Activated naive CD4-positive, alpha-beta T cell treated with anti-CD3 and anti-CD28 coated beads, Interleukin-2, amount 50 U/mL, for 16 hours (primary cell): Measurements from ENCODE around the gene SLC6A15.

Experiments used
- DNase-seq: peaks from one replicate; pipeline ENCODE4 v3.0.0-alpha.2; 2020

Gene SLC6A15

DNA sequence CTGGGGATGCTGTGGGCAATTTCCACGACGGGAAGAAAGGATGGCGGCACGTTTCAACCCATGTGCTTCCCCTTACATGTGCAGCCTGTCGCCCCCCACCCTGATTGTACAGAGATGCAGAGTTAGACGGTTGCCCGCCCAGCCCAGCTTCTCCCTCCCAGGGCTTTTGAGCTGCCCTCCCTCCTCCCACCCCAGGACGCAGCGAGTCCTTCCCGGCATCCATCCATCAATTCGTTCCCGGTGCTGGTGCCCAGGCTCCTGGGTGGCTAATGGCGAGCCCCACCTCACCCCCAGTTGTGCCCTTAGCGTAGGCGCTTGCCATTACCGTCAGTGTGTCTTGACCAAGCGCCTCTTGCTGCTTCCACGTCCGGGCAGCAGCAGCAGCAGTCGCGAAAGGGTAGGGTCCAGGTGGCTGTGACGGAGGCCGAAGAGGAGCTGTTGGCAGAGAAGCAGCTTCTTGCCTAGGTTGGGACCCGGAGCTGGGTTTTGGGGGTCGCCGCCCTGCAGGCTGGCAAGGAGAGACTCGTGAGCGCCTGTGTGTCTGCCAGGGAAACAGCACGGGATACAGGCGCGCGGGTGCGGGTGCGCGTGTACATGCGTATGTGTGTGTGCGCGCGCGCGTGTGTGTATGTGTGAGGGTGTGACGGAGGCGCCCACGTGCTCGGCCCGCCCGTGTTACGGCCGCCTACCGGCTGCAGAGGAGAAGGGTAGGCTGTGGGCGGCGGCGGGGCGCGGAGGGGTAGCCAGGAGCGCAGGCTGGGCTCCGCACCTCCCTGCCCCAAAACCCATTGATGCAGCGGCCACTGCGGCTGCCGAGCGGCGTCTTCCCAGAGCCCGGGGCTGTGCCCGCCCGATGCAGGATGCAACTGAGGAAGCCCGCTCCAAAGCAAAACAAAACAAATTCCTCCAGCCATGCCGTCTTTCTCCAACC lies at the start of gene SLC6A15:
SLC6A15 (minus strand) TSS at position 602 of the 931 bp plus-strand sequence. CDS start 20,679 bp downstream, outside the sequence.
- DNase-seq: no peak

DNA sequence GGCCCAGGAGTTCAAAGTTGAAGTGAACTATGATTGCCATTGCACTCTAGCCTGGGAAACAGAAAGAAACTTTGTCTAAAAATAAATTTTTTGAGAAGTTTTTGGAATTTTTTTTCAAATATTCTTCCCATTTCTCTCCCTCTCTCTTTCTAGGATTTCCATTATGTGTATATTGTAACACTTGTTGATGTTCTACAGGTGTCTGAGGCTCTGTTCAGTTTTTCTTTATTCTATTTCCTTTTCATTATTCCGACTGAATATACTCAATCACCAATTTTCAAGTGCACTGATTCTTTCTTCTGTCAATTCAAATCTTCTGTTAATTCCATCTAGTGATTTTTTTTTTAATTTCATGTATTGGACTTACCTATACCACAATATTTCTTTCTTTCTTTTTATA lies 48.3 kb upstream of the SLC6A15 start:
- DNase-seq: no peak

DNA sequence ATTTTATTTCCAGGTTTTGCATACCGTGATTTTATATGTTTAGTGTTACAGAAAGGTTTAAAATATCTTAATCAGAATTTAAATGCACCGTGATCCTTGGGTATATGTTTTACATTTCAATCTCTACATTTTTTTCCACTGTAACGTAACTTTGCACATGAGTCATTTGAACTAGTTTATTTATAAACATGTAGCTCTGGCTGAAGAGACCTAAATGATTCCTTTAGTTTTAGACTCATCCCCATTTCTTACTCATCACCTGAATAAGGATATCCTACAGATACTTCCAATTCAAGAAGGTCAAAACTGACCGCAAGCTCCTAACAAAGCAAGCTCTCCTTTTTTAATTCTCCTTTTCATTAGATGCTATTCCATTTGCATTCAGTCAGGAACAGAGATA lies 42.7 kb upstream of the SLC6A15 start:
- DNase-seq: no peak

DNA sequence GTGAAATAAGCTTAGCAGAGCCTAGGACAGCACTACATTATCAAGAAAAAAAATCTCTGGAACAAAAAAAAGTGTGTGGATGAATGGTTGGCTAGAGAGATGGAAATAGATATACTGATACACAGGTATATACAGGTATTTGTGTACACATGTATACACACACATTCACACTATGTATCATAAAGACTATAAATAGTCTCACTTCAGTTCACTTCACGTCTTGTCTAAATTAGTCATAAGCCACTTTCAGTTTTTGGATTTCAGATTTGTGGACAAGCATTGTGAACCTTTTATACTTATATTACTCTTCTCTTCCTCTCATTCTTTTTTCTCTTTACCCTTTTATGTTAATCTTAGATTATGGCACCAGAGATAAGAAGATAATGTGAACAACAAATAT lies 41.8 kb upstream of the SLC6A15 start:
- no peak for DNase-seq

DNA sequence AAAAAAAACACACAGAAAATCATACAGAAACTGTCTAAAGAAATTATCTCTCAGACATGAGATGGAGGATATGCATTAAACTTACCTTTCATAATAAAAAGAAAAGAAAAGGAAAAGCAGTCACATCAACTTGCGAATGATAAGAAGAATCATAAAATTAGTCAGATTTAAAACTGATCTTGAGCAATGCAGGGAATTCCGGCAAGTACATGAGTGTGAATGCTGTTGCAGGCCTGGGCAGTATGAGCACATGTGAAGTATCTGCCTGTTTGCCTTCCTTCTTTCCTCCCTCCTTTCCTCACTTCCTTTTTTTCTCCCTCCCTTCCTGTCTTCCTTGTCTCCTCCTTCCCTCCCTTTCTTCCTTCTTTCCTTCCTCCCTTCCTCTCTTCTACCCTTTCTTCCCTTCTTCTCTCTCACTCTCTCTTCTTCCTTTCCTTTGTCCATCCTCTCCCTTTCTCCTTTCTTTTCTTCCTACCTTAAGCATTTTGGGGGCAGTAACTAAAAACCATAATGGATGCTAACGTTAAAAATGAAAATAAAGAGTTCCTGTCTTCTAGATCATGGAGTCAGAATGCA lies 38.5 kb upstream of the SLC6A15 start:
- DNase-seq: no peak

DNA sequence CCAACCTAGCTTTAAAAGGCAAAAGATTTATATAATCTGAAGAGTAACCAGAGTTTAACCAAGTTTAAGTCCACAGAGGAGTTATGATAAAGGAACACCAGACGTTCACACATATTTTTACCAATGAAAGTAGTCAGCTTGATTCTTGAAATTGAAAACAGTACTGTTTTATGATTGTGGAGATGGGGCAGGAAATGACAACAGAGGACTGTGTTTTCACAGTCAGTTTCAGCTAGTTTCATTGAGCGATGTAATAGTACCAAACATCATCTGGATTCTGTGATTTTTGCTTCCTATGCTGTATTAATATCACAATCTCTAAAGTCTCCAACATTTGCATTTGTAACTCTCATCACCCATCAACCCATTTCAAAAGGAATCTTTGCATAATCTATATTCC lies 34.2 kb upstream of the SLC6A15 start:
- DNase-seq: no peak

DNA sequence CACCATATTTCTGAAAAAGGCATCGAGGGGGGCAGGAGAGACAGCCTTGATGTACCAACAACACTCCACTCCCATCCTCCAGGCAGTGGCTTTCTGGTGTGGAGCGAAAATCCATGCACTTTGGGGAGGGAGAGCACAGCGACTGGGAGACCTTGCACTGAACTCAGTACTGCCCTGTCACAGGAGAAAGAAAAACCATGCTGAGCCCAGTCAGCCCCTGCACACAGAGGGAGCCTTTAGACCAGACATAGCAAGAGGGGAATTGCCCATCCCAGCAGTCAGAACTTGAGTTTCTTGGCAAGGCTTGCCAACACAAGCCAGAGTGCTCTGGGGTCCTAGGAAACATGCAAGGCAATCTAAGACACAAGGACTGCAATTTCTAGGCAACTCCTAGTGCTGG lies 24.8 kb upstream of the SLC6A15 start:
- DNase-seq: no peak

DNA sequence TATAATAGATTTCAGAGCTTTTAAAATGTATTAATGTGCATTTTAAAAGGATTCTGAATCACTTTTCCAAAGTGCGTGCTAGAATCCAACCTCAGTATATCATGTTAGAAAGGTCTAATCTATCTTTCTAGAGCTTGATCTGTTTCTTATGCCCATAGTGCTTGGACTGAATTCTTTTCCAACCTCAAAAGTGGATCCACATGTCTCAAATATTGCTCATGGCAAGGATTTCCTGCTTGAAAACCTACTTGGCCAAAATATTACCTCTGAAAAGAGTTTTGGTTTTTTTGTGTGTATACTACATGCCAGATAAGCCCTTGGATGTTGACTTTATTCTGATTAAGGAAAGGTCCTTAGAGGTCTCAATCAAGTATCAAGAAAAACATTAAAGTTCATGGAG lies 16.9 kb upstream of the SLC6A15 start:
- DNase-seq: no peak

DNA sequence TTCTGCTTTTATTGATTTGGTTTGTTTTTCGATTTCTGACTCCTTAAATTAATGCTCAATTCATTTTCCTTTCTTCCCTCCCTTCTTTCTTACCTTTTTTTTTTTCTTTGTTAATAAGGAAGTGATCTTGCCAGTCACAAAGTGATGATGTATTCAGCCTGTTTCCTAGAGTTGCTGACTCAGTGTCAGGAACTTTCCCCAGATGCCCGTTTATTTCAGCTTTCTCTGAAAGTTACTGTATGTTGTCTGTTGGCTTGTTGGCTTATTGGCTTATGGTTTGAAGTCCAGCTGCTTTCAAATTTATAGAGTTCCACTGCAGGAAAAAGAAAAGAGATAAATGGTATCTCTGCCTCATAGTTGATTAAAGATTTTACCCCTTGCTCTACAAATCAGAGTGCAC lies 12.4 kb upstream of the SLC6A15 start:
- no peak for DNase-seq

DNA sequence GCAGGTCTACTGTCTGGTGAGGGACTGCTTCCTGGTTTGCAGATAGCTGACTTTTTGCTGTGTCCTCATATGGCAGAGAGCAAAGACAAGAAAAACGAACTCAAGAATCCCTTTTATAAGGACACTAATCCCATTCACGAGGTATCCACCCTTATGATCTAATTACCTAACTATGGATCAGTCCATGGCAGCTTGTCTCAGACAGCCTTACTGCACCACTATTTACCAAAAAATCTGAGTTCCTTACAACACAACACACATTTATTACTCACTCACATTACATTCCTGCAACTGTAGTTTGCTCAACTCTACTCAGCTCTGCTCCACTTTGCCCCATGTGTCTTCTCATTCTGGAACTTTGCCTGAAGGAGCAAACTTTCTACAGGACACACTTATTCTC lies 10.1 kb upstream of the SLC6A15 start:
- no peak for DNase-seq

DNA sequence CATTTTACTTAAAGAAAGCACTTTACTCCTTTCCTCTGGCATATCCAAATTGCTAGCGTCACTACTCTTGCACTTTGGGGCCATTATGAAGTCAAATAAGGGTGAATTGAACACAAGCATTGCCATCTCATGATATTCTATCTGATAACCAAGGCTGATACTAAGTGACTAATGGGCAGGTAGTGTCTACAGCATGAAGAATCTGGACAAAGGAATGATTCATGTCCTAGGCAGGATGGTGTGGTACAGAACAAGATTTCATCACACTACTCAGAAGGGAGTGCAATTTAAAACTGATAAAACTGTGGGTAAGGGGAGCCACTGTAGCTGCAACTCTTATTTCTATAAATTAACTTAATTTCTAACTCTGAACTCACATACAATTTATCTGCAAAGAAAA lies 7.7 kb upstream of the SLC6A15 start:
- DNase-seq: no peak

DNA sequence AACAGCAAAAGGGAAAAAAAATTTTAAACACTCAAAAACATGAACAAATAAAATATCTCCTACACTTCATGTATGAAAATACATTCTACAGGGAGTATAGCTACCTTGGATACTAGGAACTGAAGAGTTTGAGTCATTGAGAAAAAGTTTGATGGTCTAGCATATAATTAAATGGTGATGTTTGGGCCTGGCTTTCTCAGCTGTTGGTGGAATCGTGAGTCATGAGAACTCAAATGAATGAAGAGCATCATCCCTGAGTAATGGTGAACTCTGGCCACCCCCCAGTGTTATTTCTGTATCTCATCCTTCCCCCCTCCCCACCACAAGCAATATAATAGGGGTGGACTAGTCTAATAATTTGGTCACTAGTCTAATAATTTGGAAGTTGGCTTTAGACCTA lies 6.7 kb upstream of the SLC6A15 start:
- no peak for DNase-seq

DNA sequence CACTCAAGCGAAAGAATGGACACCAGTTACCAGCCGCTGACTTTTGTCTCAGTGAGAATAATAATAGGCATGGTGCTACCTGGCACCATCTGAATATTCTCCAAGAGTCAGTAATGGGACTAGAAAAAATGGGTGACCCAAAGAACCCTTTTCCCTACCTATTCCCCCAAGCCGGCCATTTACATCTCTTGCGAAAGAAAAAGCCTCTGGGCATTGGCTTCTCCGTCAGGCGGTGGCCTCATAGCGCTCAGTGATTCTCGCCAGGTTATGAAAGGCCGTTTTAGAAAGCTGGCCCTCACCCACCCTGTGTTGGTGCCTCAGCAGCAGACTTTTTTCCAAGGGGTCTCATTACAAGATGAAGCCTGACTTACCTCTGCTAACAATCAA lies 523 bp upstream of the SLC6A15 start:
- no peak for DNase-seq

DNA sequence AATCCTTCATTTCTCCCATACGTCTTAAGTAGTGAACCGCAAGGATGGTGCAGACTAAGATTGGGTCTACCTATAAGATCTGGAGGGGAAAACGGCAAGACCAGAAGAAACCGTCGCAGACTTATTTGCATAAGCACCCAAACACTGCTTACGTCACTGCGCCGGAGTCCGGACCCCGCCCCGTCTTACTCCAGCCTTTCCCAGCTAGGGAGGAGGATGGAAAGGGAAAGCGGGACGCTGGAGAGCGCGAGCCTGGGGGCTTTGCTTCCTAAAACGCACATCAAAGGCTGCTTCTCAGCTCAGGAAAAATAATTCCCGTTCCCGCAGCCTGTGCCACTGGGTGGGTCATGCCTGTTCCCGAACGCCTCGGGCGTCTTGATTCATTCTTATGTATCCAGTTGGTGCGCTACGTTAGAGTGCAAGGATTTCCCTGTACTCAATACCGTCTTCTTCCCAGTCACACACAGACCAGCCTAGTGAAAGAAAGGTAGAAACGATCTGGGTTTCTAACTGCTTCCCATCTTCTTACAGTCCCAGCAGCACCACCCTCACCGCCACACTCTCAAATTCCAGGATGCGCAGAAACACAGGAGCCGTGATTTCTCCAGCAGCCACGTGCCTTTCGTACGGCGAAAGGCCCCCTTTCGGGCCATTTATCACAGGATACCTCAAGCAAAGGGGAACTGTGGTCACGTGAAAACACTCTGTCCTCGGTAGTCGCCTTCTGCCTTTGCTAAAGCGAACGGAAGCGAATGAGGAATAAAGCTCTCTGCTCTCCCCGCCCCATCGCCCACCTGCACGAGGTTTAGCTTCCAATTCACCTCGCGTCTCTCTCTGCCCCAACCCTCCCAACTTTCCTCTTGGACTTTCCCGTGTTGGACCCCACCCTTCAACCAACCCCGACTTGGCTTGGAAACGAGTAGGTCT lies 1.1 kb downstream of the SLC6A15 start:
- DNase-seq: no peak

DNA sequence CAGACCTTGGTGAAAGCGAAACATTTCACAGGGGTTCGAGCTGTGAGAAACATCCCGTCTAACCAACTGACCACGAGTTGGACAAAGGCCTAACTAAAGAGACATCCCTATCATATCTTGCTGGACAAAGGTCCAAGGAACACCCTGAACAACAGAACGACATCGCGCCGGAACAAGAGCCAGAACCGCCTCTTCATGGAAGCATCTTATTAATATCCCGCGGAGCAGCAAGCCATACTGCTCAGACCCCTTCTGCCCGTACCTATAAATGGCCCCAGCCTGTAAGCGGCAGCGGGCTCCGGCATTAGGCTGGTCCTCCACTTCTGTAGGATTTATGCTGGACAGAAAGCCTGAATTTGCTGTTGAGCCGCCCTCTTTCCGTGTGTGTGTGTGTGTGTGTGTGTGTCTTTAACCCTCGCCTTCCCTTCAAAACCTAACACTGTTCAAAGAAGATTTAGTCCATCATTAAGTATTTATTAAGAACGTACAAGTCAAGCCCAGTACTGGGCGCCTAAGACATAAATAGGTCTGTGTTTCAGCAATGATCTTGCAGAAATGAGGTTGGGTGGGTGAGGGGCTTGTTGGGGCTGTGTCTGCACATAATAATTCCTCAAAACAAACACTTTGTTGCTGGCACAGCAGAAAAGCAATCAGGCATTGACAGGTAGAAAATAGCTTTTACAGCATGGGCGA lies 1.9 kb downstream of the SLC6A15 start:
- DNase-seq: no peak

DNA sequence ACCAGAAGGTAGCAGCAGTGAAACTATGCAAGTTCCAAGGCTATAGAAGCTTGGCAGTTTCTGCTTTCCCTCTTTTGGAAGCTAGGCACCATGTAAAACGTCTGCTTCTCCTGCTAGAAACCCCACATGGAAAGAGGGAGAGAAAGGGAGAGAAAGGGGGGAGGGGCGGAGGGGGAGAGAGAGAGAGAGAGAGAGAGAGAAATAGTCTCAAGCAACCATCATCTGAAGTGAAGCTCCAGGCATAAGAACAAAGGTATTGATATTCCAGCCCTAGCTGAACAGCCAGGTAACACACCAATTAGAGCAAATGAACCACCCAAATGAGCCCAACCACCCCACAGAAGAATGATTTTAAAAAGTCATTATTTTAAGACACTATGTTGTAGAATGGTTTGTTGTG lies 8.5 kb downstream of the SLC6A15 start:
- DNase-seq: no peak

DNA sequence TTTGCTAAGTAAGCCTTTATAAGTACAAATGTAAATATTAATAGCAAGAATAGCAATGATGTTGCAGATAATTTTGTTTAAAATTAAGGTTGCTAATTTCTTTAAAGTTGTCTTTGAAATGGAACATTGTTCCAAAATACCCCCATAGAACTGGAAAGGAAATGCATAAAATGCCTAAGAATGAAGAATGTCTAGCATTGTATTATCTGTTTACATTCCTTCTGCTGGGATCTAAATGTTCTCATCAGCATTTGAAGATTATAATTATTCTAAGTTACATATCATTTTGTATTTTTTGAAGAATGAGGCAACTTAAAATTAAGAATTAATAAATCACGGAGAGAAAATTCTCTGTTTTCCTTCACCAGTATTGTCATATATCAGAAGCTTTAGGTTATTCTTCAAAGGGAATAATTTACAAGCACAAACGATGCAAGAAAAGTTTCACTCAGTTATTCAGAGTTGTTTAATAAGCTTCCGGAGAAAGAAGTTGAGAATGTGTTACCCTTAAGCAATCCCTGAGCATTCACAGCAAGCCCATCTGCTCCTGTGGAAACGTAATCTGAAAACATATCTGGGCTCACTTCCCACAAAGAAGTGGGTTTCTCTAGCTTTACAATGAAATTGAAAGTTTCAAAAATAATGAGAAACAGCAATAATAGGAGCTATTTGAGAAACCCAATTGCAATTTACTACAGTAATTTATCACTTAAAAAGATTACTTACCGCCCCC lies 21.3 kb downstream of the SLC6A15 start:
- DNase-seq: no peak

DNA sequence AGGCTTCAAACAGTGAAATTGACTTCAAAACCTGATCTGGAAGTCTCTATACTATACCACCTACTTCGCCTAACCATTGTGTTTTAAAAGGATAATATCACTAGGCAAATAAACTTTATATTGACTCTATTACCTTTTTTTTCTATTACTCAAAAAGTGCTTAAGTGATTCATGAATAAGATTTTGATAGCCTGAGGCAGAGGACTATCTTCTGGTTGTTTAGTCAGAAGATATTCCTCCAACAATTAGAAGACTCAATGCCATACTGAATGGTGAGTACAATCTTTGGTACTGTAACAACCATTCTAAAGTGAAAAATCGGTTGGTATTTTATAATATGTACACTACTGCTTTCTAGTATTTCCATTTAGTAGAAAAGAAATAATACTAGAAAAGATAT lies 22.8 kb downstream of the SLC6A15 start:
- DNase-seq: no peak

DNA sequence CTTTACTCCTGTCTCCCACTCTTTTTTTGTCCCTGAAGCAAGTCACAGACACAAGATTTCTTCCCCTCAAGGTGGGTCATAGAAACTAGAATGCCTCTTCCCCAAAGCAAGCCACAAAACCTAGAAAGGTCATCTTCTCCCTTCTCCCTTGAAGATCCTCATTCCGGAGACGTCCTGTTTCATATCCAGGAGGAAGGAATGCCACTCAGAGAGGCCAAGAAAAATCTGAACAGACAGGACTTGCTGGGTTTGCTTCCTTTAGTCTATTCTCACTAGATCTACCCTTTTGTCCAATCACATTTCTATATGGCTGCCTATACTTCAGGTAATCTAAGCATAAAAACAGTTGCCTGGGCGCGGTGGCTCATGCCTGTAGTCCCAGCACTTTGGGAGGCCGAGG lies 23.7 kb downstream of the SLC6A15 start:
- DNase-seq: no peak

DNA sequence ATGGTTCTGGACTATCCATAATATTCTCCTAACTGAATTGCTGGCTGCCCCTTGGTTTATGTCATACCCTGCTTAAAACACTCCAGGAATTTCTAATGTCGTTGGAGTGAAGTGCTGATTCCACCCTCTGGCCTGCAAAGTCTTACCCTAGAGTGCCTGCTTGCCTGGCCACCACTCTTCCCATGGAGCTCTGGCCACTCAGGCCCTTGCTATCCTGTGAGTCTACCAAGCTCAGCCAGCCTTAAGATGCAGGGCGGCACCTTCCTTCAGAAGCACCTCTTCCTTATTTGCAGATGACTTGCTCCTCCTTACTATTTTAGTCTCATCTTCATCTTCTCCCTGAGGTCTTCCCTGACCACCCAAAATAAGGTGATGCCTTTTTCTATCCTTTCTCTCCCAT lies 35.3 kb downstream of the SLC6A15 start:
- DNase-seq: no peak

DNA sequence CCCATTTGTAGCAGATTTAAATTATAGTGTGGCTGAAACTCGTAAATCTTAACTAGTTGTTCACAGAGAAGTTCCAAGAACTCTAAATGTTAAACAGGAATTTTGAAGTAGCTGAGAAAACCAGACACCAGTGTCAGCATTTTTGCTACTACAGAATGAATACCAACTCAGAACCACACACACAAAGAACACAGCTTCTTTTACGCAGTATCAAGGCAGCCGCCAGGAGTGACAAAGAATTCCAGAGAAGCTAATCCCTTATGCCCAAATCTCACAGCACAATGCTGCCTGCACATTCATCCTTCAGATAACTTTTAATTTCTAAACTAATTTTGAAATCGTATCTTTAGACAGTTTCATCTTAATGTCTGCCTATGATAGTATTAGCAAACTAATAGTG lies 37.4 kb downstream of the SLC6A15 start:
- no peak for DNase-seq

DNA sequence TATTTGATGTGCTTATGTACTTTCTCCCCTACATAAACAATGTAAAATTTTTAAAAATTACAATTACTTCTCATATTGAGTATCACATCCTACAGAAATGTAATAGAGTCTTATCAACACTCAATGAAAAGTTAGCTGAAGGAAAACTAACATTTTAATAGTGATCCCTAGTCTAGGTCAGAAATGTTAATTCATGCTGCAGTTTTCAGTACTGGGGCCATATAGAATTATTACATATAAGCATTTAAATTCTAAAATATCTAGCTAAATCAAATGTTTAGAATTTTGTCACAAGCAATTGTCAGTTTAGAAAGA lies 37.8 kb downstream of the SLC6A15 start:
- DNase-seq: no peak
